Tibial artery (tissue), 4 donors: ENCODE data around the gene STK32C.

Experiments
- DNase-seq, 2 donors: peaks; one replicate each; pipeline ENCODE4 v3.0.0-alpha.2; 2019
- H3K27ac ChIP-seq, 2 donors: fragments of 200-600 bp; sonication (generic) in 1 of 2; 1 replicate in 1 of 2; 2 replicates in 1 of 2; pipeline ENCODE4 v1.5.1; 2018 to 2019; ENCODE audit warnings: mild to moderate bottlenecking in 1 of 2
- H3K27me3 ChIP-seq, 2 donors: fragments of 200-600 bp; sonication (generic) in 1 of 2; one replicate each; pipeline versions ENCODE4 v1.5.1 to v1.6.0; 2016 to 2019
- H3K36me3 ChIP-seq, 3 donors: fragments of 200-600 bp; sonication (generic) in 2 of 3; one replicate each; pipeline ENCODE4 v1.5.1; 2016 to 2019; ENCODE audit warnings: mild to moderate bottlenecking in 2 of 3
- H3K4me1 ChIP-seq, 4 donors: fragments of 200-600 bp; sonication (generic) in 2 of 4; 1 replicate in 3 of 4; 2 replicates in 1 of 4; pipeline ENCODE4 v1.5.1; 2016 to 2019
- H3K4me3 ChIP-seq, 2 donors: fragments of 200-600 bp; sonication (generic) in 1 of 2; 1 replicate in 1 of 2; 2 replicates in 1 of 2; pipeline ENCODE4 v1.5.1; 2018 to 2019; ENCODE audit warnings: mild to moderate bottlenecking in 2 of 2
- H3K9me3 ChIP-seq, 3 donors: fragments of 200-600 bp; sonication (generic) in 1 of 3; one replicate each; pipeline ENCODE4 v1.5.1; 2016 to 2019
- CTCF ChIP-seq, 2 experiments: fragments of 200-600 bp in 1 of 2; fragments of 450-650 bp in 1 of 2; IDR thresholded peaks; one replicate each; pipeline ENCODE4 v1.5.1; 2017 to 2019; ENCODE audit warnings: antibody characterized with exemption in 2 of 2, mild to moderate bottlenecking in 1 of 2, moderate library complexity in 1 of 2
- intact Hi-C: fragments of 100-400 bp; cut with DNase I; formaldehyde crosslinking; loops from one replicate; pipeline ENCODE4 v1.15.0; 2023; ENCODE audit warnings: low total_unique reads

The STK32C gene

GRCh38 chr10:132249824-132250375 lies 57.9 kb downstream of the STK32C start:
- H3K4me1 ChIP-seq = peaks cover 0 to 7% (median 0%) of the 10 kb centered on the region in 4 donors
- H3K27ac ChIP-seq = no peak overlapping the region
- peaks cover 0 to 52% of the 10 kb centered on the region in 2 donors for H3K27me3 ChIP-seq
- H3K4me3 ChIP-seq = no peak overlapping the region
- no peaks in the 10 kb centered on the region for H3K9me3 ChIP-seq
- no peak for DNase-seq
- no peak for TF ChIP-seq CTCF (IDR thresholded peaks at IDR 0.05)
- H3K36me3 ChIP-seq = no peaks in the 10 kb centered on the region
- intact Hi-C loops = no loop called here

- no peak for DNase-seq
- no peaks in the 10 kb centered on the region for H3K36me3 ChIP-seq
- peaks cover 0 to 49% of the 10 kb centered on the region in 2 donors for H3K27me3 ChIP-seq
- peaks cover 0 to 7% (median 0%) of the 10 kb centered on the region in 4 donors for H3K4me1 ChIP-seq
- H3K9me3 ChIP-seq = no peaks in the 10 kb centered on the region
- TF ChIP-seq CTCF (IDR thresholded peaks at IDR 0.05) = no peak
- no peak overlapping the region for H3K27ac ChIP-seq
- no peak overlapping the region for H3K4me3 ChIP-seq
- intact Hi-C loops = no loop called here
These were observed 58.5 kb downstream of the STK32C start for GRCh38 chr10:132249226-132249724.

- TF ChIP-seq CTCF (IDR thresholded peaks at IDR 0.05) = no peak
- Histone ChIP-seq H3K9me3 (no peaks in the 10 kb centered on the region), H3K4me3 (no peak overlapping the region), H3K4me1 (peaks cover 0 to 7% (median 0%) of the 10 kb centered on the region in 4 donors), H3K36me3 (no peaks in the 10 kb centered on the region), H3K27ac (no peak overlapping the region), H3K27me3 (peaks cover 0 to 49% of the 10 kb centered on the region in 2 donors)
- DNase-seq = no peak
- intact Hi-C loops = no loop called here
These were observed 59.1 kb downstream of the STK32C start for GRCh38 chr10:132248455-132249225.

- DNase-seq = no peak
- intact Hi-C loops = no loop called here
- no peak for TF ChIP-seq CTCF (IDR thresholded peaks at IDR 0.05)
- Histone ChIP-seq H3K4me3 (no peak overlapping the region), H3K9me3 (no peaks in the 10 kb centered on the region), H3K27ac (no peak overlapping the region), H3K4me1 (peaks cover 0 to 7% (median 0%) of the 10 kb centered on the region in 4 donors), H3K27me3 (peaks cover 0 to 49% of the 10 kb centered on the region in 2 donors), H3K36me3 (no peaks in the 10 kb centered on the region)
These were observed 59.8 kb downstream of the STK32C start for GRCh38 chr10:132247943-132248342.

- intact Hi-C loops = no loop called here
- no peaks in the 10 kb centered on the region for H3K36me3 ChIP-seq
- TF ChIP-seq CTCF (IDR thresholded peaks at IDR 0.05) = no peak
- H3K4me3 ChIP-seq = no peak overlapping the region
- H3K4me1 ChIP-seq = peaks cover 0 to 7% (median 0%) of the 10 kb centered on the region in 4 donors
- no peak overlapping the region for H3K27ac ChIP-seq
- H3K9me3 ChIP-seq = no peaks in the 10 kb centered on the region
- H3K27me3 ChIP-seq = peaks cover 0 to 43% of the 10 kb centered on the region in 2 donors
- no peak for DNase-seq
These were observed 61.5 kb downstream of the STK32C start for GRCh38 chr10:132246296-132246695.
